Fibroblast of lung (primary cell): ENCODE data around the gene HSPBAP1. TPM values are rescaled to one million over a fixed set of nuclear protein-coding genes. Genes with fewer than 3 reads are reported as not detected.

Experiments
- DNase-seq, 2 donors: peaks; one replicate each; pipeline versions ENCODE4 v3.0.0 to v3.0.0-alpha.2; 2010; ENCODE audit warnings: low read depth in 2 of 2
- H2AFZ ChIP-seq: 2 replicates; pipeline ENCODE4 v1.5.1; 2012; ENCODE audit warnings: low read length, control low read depth, inconsistent platforms
- H3K27ac ChIP-seq: 2 replicates; pipeline ENCODE4 v1.5.1; 2011; ENCODE audit warnings: low read length, control low read depth; ENCODE audit not compliant: insufficient read depth
- H3K27me3 ChIP-seq: 2 replicates; pipeline ENCODE4 v1.5.1; 2011; ENCODE audit warnings: mild to moderate bottlenecking, low read length; ENCODE audit not compliant: control insufficient read depth, insufficient read depth
- H3K36me3 ChIP-seq: 2 replicates; pipeline ENCODE4 v1.5.1; 2011; ENCODE audit warnings: low read length; ENCODE audit not compliant: control insufficient read depth, insufficient read depth
- H3K4me1 ChIP-seq: 2 replicates; pipeline ENCODE4 v1.5.1; 2011; ENCODE audit warnings: low read length; ENCODE audit not compliant: control insufficient read depth, insufficient read depth; ENCODE audit errors: extremely low read depth
- H3K4me2 ChIP-seq: 2 replicates; pipeline ENCODE4 v1.5.1; 2011; ENCODE audit warnings: low read length, control low read depth; ENCODE audit not compliant: insufficient read depth; ENCODE audit errors: extremely low read depth
- H3K4me3 ChIP-seq, 4 experiments: fragments of 200-600 bp in 1 of 4; sonication (generic) in 1 of 4; replicated peaks in 1 of 4; 2 replicates each; pipeline ENCODE4 v1.5.1; 2011 to 2016; ENCODE audit warnings: low read length in 4 of 4, low read depth in 3 of 4, mild to moderate bottlenecking in 3 of 4, control low read depth in 2 of 4, inconsistent platforms in 1 of 4, mixed read lengths in 1 of 4; ENCODE audit not compliant: insufficient read depth in 1 of 4; ENCODE audit errors: control extremely low read depth in 1 of 4
- H3K79me2 ChIP-seq: 2 replicates; pipeline ENCODE4 v1.5.1; 2012; ENCODE audit warnings: mild to moderate bottlenecking, low read length, inconsistent platforms; ENCODE audit not compliant: control insufficient read depth, insufficient read depth
- H3K9ac ChIP-seq: 2 replicates; pipeline ENCODE4 v1.5.1; 2011; ENCODE audit warnings: mild to moderate bottlenecking, low read length, control low read depth; ENCODE audit not compliant: insufficient read depth
- H3K9me3 ChIP-seq: 2 replicates; pipeline ENCODE4 v1.5.1; 2012; ENCODE audit warnings: low read depth, low read length; ENCODE audit not compliant: control insufficient read depth, insufficient read depth
- H4K20me1 ChIP-seq: 2 replicates; pipeline ENCODE4 v1.5.1; 2011; ENCODE audit warnings: low read length; ENCODE audit not compliant: control insufficient read depth, insufficient read depth; ENCODE audit errors: extremely low read depth
- EZH2 ChIP-seq: IDR thresholded peaks from 2 replicates; pipeline ENCODE4 v1.5.1; 2012; ENCODE audit warnings: low read length, control low read depth, mild to moderate bottlenecking; ENCODE audit errors: missing control alignments
- polyA plus RNA-seq, 2 donors: library from polyadenylated mRNA; depleted of rRNA in 1 of 2; stranded (reverse) in 1 of 2; unstranded in 1 of 2; fragments of >200 nt; gene quantifications; 2 replicates each; pipeline ENCODE4 v1.2.1, GENCODE V29; 2011 to 2012; ENCODE audit warnings: missing spikeins in 1 of 2
- total RNA-seq: library from RNA; depleted of rRNA; stranded (reverse); fragments of >200 nt; gene quantifications from 2 replicates; pipeline ENCODE4 v1.2.1, GENCODE V29; 2014
- TF ChIP-seq, protein P1 (sequence below), 2 donors: IDR thresholded peaks in 1 of 2; conservative IDR thresholded peaks in 1 of 2; 1 replicate in 1 of 2; 2 replicates in 1 of 2; pipeline ENCODE4 v1.5.1; 2011 to 2012; ENCODE audit warnings: low read length in 2 of 2, control low read depth in 1 of 2, inconsistent platforms in 1 of 2, low read depth in 1 of 2, mild to moderate bottlenecking in 1 of 2

HSPBAP1 gene
- total and polyA plus RNA-seq, 2 donors (not counting 1 experiment from before 2014, with no cell fraction given): 5.2 to 12.4 TPM

DNA sequence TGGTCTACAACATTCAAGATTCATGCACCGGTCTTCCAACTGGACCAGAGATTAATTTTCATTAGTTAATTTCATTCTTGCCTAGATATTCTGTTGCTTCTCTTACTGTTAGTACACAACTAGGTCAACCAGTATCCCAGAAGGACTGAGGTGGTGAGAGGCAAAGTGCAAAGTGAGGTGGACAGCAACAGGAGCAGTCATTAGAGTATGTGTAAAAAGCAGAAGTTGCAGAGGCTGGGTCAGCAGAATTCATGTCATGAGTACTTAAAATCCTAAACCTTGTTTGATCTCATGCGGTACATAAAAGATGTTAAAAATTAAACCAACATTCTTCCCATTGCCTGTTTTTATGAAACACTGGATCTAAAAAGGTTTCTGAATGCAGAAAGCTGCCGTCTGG, 66.3 kb downstream of the HSPBAP1 start:
- TF ChIP-seq EZH2: no peak
- TF ChIP-seq, protein P1, sequence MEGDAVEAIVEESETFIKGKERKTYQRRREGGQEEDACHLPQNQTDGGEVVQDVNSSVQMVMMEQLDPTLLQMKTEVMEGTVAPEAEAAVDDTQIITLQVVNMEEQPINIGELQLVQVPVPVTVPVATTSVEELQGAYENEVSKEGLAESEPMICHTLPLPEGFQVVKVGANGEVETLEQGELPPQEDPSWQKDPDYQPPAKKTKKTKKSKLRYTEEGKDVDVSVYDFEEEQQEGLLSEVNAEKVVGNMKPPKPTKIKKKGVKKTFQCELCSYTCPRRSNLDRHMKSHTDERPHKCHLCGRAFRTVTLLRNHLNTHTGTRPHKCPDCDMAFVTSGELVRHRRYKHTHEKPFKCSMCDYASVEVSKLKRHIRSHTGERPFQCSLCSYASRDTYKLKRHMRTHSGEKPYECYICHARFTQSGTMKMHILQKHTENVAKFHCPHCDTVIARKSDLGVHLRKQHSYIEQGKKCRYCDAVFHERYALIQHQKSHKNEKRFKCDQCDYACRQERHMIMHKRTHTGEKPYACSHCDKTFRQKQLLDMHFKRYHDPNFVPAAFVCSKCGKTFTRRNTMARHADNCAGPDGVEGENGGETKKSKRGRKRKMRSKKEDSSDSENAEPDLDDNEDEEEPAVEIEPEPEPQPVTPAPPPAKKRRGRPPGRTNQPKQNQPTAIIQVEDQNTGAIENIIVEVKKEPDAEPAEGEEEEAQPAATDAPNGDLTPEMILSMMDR (conservative IDR thresholded peaks at IDR 0.05 in 1 of 2, IDR thresholded peaks at IDR 0.05 in 1 of 2; ENCODE audit: low read depth in 1 of 2, low read length in 2 of 2): no peak
- Histone ChIP-seq H3K36me3 (peaks cover 2% of the 10 kb centered on the region), H3K4me3 (no peak overlapping the region), H4K20me1 (no peaks in the 10 kb centered on the region), H3K79me2 (no peaks in the 10 kb centered on the region), H3K4me2 (no peak overlapping the region), H3K9ac (no peak overlapping the region), H3K27ac (no peak overlapping the region), H3K4me1 (no peaks in the 10 kb centered on the region), H3K9me3 (no peaks in the 10 kb centered on the region), H3K27me3 (no peaks in the 10 kb centered on the region), H2AFZ (no peak overlapping the region)
- no peak for DNase-seq

DNA sequence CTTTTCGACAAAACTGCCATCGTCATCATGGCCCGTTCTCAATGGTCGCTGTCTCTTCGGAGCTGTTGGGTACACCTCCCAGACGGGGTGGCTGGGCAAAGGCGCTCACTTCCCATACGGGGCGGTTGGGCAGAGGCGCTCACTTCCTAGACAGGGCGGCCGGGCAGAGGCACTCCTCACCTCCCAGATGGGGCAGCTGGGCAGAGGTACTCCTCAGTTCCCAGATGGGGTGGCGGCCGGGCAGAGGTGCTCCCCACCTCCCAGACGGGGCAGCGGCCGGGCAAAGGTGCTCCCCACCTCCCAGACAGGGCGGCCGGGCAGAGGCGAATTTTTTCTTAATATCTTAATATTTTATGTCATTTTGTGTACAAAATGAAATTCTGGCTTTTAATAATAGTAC, 68.5 kb downstream of the HSPBAP1 start:
- Histone ChIP-seq H3K9me3 (no peaks in the 10 kb centered on the region), H3K79me2 (no peaks in the 10 kb centered on the region), H3K4me3 (no peak overlapping the region), H3K36me3 (peaks cover 2% of the 10 kb centered on the region), H3K9ac (no peak overlapping the region), H4K20me1 (no peaks in the 10 kb centered on the region), H3K4me1 (no peaks in the 10 kb centered on the region), H3K27ac (no peak overlapping the region), H3K27me3 (no peaks in the 10 kb centered on the region), H2AFZ (no peak overlapping the region), H3K4me2 (no peak overlapping the region)
- TF ChIP-seq, protein P1 (conservative IDR thresholded peaks at IDR 0.05 in 1 of 2, IDR thresholded peaks at IDR 0.05 in 1 of 2; ENCODE audit: low read depth in 1 of 2, low read length in 2 of 2): no peak
- TF ChIP-seq EZH2: no peak
- DNase-seq: no peak

GRCh38 chr3:122719273-122719921, 74.2 kb downstream of the HSPBAP1 start:
- DNase-seq: no peak
- TF ChIP-seq, protein P1 (conservative IDR thresholded peaks at IDR 0.05 in 1 of 2, IDR thresholded peaks at IDR 0.05 in 1 of 2; ENCODE audit: low read depth in 1 of 2, low read length in 2 of 2): no peak
- TF ChIP-seq EZH2: no peak
- no peaks in the 10 kb centered on the region for H3K36me3 ChIP-seq
- no peaks in the 10 kb centered on the region for H4K20me1 ChIP-seq
- H3K27ac ChIP-seq: no peak overlapping the region
- no peak overlapping the region for H3K9ac ChIP-seq
- H3K4me2 ChIP-seq: no peak overlapping the region
- H3K4me1 ChIP-seq: no peaks in the 10 kb centered on the region
- no peaks in the 10 kb centered on the region for H3K9me3 ChIP-seq
- H2AFZ ChIP-seq: no peak overlapping the region
- H3K27me3 ChIP-seq: no peaks in the 10 kb centered on the region
- H3K79me2 ChIP-seq: no peaks in the 10 kb centered on the region
- no peak overlapping the region for H3K4me3 ChIP-seq
